Astrocyte (in vitro differentiated cells and primary cell): ENCODE measurements around the gene SLA2. TPM values are rescaled to one million over a fixed set of nuclear protein-coding genes. Genes with fewer than 3 reads are reported as not detected.

Source experiments
- DNase-seq: peaks from one replicate; pipeline ENCODE4 v3.0.0-alpha.2; 2010; ENCODE audit warnings: low read depth
- FAIRE-seq: peaks from 2 replicates; lab custom pipeline; 2011; peaks lifted over from hg19 to GRCh38; lab: Jason Lieb, UNC
- H2AFZ ChIP-seq: 2 replicates; pipeline ENCODE4 v1.6.0; 2012; ENCODE audit warnings: low read depth, low read length, inconsistent platforms
- H3K27ac ChIP-seq: 2 replicates; pipeline ENCODE4 v1.5.1; 2011; ENCODE audit warnings: low read depth, low read length, inconsistent platforms
- H3K27me3 ChIP-seq: 2 replicates; pipeline ENCODE4 v1.6.0; 2011; ENCODE audit warnings: low read length, inconsistent platforms; ENCODE audit not compliant: insufficient read depth
- H3K36me3 ChIP-seq: 2 replicates; pipeline ENCODE4 v1.5.1; 2011; ENCODE audit warnings: low read length, inconsistent platforms; ENCODE audit not compliant: insufficient read depth
- H3K4me1 ChIP-seq: 2 replicates; pipeline ENCODE4 v1.5.1; 2011; ENCODE audit warnings: low read length, inconsistent platforms; ENCODE audit not compliant: insufficient read depth
- H3K4me2 ChIP-seq: 2 replicates; pipeline ENCODE4 v1.6.0; 2012; ENCODE audit warnings: low read length, inconsistent platforms
- H3K4me3 ChIP-seq: 2 replicates; pipeline ENCODE4 v1.5.1; 2011; ENCODE audit warnings: low read depth, mild to moderate bottlenecking, low read length, inconsistent platforms; ENCODE audit not compliant: insufficient read depth
- H3K79me2 ChIP-seq: 2 replicates; pipeline ENCODE4 v1.6.0; 2012; ENCODE audit warnings: mild to moderate bottlenecking, low read length, inconsistent platforms; ENCODE audit not compliant: insufficient read depth
- H3K9ac ChIP-seq: 2 replicates; pipeline ENCODE4 v1.6.0; 2012; ENCODE audit warnings: mild to moderate bottlenecking, low read length, inconsistent platforms
- H3K9me3 ChIP-seq: 2 replicates; pipeline ENCODE4 v1.5.1; 2012; ENCODE audit warnings: low read depth, mild to moderate bottlenecking, low read length, inconsistent platforms; ENCODE audit not compliant: insufficient read depth
- H4K20me1 ChIP-seq: 2 replicates; pipeline ENCODE4 v1.6.0; 2012; ENCODE audit warnings: low read length, inconsistent platforms; ENCODE audit not compliant: insufficient read depth
- H3K27ac Mint-ChIP-seq: one replicate; pipeline ENCODE4 v1.8.0; 2021; ENCODE audit warnings: mild to moderate bottlenecking, mixed read lengths; ENCODE audit not compliant: unreplicated experiment
- H3K27me3 Mint-ChIP-seq: one replicate; pipeline ENCODE4 v1.8.0; 2021; ENCODE audit warnings: low read depth, mixed read lengths; ENCODE audit not compliant: unreplicated experiment
- H3K36me3 Mint-ChIP-seq: one replicate; pipeline ENCODE4 v1.8.0; 2021; ENCODE audit warnings: low read depth, mixed read lengths; ENCODE audit not compliant: unreplicated experiment
- H3K4me1 Mint-ChIP-seq: one replicate; pipeline ENCODE4 v1.8.0; 2021; ENCODE audit warnings: low read depth, mixed read lengths; ENCODE audit not compliant: unreplicated experiment
- H3K4me3 Mint-ChIP-seq: one replicate; pipeline ENCODE4 v1.8.0; 2021; ENCODE audit warnings: mild to moderate bottlenecking, moderate library complexity, mixed read lengths; ENCODE audit not compliant: unreplicated experiment
- H3K9me3 Mint-ChIP-seq: one replicate; pipeline ENCODE4 v1.8.0; 2021; ENCODE audit warnings: mild to moderate bottlenecking, mixed read lengths; ENCODE audit not compliant: unreplicated experiment
- CTCF ChIP-seq: IDR thresholded peaks from 2 replicates; pipeline ENCODE4 v1.5.1; 2011; ENCODE audit warnings: low read depth, mild to moderate bottlenecking, inconsistent platforms, low read length, moderate library complexity; ENCODE audit not compliant: insufficient read depth
- EZH2 ChIP-seq: IDR thresholded peaks from 2 replicates; pipeline ENCODE4 v1.6.1; 2012; ENCODE audit warnings: mild to moderate bottlenecking, low read length, inconsistent platforms; ENCODE audit not compliant: insufficient read depth
- total RNA-seq: library from RNA; stranded (reverse); gene quantifications from 2 replicates; pipeline ENCODE4 v1.2.1, GENCODE V29; 2021

The SLA2 gene
- total RNA-seq, 1 donor from 2014 or later = 0.14 TPM

GRCh38 chr20:36587388-36588070, 58.5 kb downstream of the SLA2 start:
- Histone ChIP-seq H3K4me3 (no peak overlapping the region), H3K27ac (no peak overlapping the region), H3K4me1 (peaks cover 7% of the 10 kb centered on the region), H3K36me3 (peaks cover 7% of the 10 kb centered on the region), H3K27me3 (no peaks in the 10 kb centered on the region), H3K4me2 (no peak overlapping the region), H3K79me2 (no peaks in the 10 kb centered on the region), H2AFZ (no peak overlapping the region), H3K9ac (no peak overlapping the region), H4K20me1 (peaks cover 7% of the 10 kb centered on the region), H3K9me3 (peaks cover 8% of the 10 kb centered on the region)
- Mint-ChIP-seq H3K36me3 (peaks cover 12% of the 10 kb centered on the region), H3K9me3 (no peaks in the 10 kb centered on the region), H3K27me3 (no peaks in the 10 kb centered on the region), H3K4me1 (no peaks in the 10 kb centered on the region), H3K4me3 (no peak overlapping the region), H3K27ac (no peak overlapping the region)
- no peak for FAIRE-seq
- no peak for DNase-seq
- TF ChIP-seq EZH2 (no peak), CTCF (no peak)

- H3K4me3 Mint-ChIP-seq = no peak overlapping the region
- Histone ChIP-seq H2AFZ (no peak overlapping the region), H4K20me1 (peaks cover 10% of the 10 kb centered on the region), H3K27ac (no peak overlapping the region), H3K9me3 (no peaks in the 10 kb centered on the region), H3K4me2 (no peak overlapping the region), H3K9ac (no peak overlapping the region), H3K79me2 (no peaks in the 10 kb centered on the region), H3K4me3 (no peak overlapping the region), H3K27me3 (no peaks in the 10 kb centered on the region), H3K4me1 (no peaks in the 10 kb centered on the region), H3K36me3 (peaks cover 7% of the 10 kb centered on the region)
- H3K27me3 Mint-ChIP-seq = no peaks in the 10 kb centered on the region
- TF ChIP-seq CTCF = no peak
- no peak for TF ChIP-seq EZH2
- DNase-seq (no peak), FAIRE-seq (no peak)
- H3K36me3 Mint-ChIP-seq = peaks cover 14% of the 10 kb centered on the region
- H3K27ac Mint-ChIP-seq = no peak overlapping the region
- no peaks in the 10 kb centered on the region for H3K9me3 Mint-ChIP-seq
- H3K4me1 Mint-ChIP-seq = no peaks in the 10 kb centered on the region
These were observed 60.4 kb downstream of the SLA2 start for GRCh38 chr20:36585410-36586125.

GRCh38 chr20:36584018-36584481, 61.9 kb downstream of the SLA2 start:
- no peak overlapping the region for H3K4me3 Mint-ChIP-seq
- peaks cover 4% of the 10 kb centered on the region for H3K79me2 ChIP-seq
- peaks cover 3% of the 10 kb centered on the region for H3K4me1 ChIP-seq
- no peak overlapping the region for H3K4me3 ChIP-seq
- H3K9me3 Mint-ChIP-seq = no peaks in the 10 kb centered on the region
- no peaks in the 10 kb centered on the region for H3K9me3 ChIP-seq
- peaks cover 27% of the 10 kb centered on the region for H3K36me3 Mint-ChIP-seq
- no peak for TF ChIP-seq CTCF
- peaks cover 23% of the 10 kb centered on the region for H4K20me1 ChIP-seq
- H3K4me1 Mint-ChIP-seq = peaks cover 7% of the 10 kb centered on the region
- peaks cover 12% of the 10 kb centered on the region for H3K36me3 ChIP-seq
- no peak for DNase-seq
- H3K27ac ChIP-seq = no peak overlapping the region
- H3K27ac Mint-ChIP-seq = no peak overlapping the region
- no peaks in the 10 kb centered on the region for H3K27me3 ChIP-seq
- no peak overlapping the region for H2AFZ ChIP-seq
- no peak overlapping the region for H3K9ac ChIP-seq
- no peak overlapping the region for H3K4me2 ChIP-seq
- no peak for FAIRE-seq
- H3K27me3 Mint-ChIP-seq = no peaks in the 10 kb centered on the region
